Keratinocyte (primary cell): ENCODE data around the gene RASAL2.

Source experiments
- EZH2 ChIP-seq: IDR thresholded peaks from one replicate; pipeline ENCODE4 v1.6.1; 2012; ENCODE audit warnings: inconsistent platforms, mild to moderate bottlenecking, low read length, moderate library complexity
- TF ChIP-seq, protein P1 (sequence below), 3 experiments: IDR thresholded peaks in 1 of 3; conservative IDR thresholded peaks in 1 of 3; optimal IDR thresholded peaks in 1 of 3; 2 replicates in 2 of 3; 3 replicates in 1 of 3; pipeline versions ENCODE3 to v1.5.1; 2011; ENCODE audit warnings: low read length in 3 of 3, mild to moderate bottlenecking in 3 of 3, moderate library complexity in 2 of 3, control low read depth in 1 of 3, inconsistent platforms in 1 of 3; ENCODE audit not compliant: insufficient read depth in 2 of 3; ENCODE audit errors: extremely low read depth in 1 of 3

DNA sequence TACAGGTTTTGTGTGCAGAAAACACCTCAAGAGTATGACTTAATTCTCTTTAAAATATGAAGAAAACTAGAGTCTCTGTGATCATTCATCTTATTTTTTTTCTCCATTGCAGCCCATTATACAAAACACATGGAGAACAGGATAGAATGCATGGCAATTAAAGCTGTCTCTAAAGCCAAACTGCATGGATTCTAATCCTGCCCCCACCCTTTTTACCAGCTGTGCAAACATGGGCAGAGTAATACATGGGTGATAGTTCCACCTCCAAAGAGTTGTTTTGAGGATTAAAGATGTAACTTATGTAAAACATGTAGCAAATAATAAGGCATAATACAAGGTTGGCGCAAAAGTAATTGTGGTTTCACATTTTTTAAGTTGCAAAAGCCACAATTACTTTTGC lies 288.5 kb downstream of the RASAL2 start:
- TF ChIP-seq, protein P1, sequence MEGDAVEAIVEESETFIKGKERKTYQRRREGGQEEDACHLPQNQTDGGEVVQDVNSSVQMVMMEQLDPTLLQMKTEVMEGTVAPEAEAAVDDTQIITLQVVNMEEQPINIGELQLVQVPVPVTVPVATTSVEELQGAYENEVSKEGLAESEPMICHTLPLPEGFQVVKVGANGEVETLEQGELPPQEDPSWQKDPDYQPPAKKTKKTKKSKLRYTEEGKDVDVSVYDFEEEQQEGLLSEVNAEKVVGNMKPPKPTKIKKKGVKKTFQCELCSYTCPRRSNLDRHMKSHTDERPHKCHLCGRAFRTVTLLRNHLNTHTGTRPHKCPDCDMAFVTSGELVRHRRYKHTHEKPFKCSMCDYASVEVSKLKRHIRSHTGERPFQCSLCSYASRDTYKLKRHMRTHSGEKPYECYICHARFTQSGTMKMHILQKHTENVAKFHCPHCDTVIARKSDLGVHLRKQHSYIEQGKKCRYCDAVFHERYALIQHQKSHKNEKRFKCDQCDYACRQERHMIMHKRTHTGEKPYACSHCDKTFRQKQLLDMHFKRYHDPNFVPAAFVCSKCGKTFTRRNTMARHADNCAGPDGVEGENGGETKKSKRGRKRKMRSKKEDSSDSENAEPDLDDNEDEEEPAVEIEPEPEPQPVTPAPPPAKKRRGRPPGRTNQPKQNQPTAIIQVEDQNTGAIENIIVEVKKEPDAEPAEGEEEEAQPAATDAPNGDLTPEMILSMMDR (optimal IDR thresholded peaks at IDR 0.05 in 1 of 3, IDR thresholded peaks at IDR 0.05 in 1 of 3, conservative IDR thresholded peaks at IDR 0.05 in 1 of 3; ENCODE audit: extremely low read depth in 1 of 3, insufficient read depth in 2 of 3, low read length in 3 of 3): no peak
- no peak for TF ChIP-seq EZH2
